ENCODE data around the gene FLRT2.

The FLRT2 gene

GRCh38 chr14:85618978-85619377, 89.0 kb downstream of the FLRT2 start:
- no peak for TF ChIP-seq CTCF (IDR thresholded peaks at IDR 0.05; ENCODE audit: control insufficient read depth, insufficient read depth, low read depth, low read length, missing control alignments)
- no peak overlapping the region for H3K4me3 ChIP-seq (ENCODE audit: control insufficient read depth, low read depth, low read length)
- no peak for DNase-seq (ENCODE audit: low read depth)

- TF ChIP-seq CTCF (IDR thresholded peaks at IDR 0.05; ENCODE audit: control insufficient read depth, insufficient read depth, low read depth, low read length, missing control alignments), result no peak
- DNase-seq (ENCODE audit: low read depth), result no peak
- no peak overlapping the region for H3K4me3 ChIP-seq (ENCODE audit: control insufficient read depth, low read depth, low read length)
Measured at GRCh38 chr14:85619851-85620250, 89.9 kb downstream of the FLRT2 start.

- no peak overlapping the region for H3K4me3 ChIP-seq (ENCODE audit: control insufficient read depth, low read depth, low read length)
- no peak for TF ChIP-seq CTCF (IDR thresholded peaks at IDR 0.05; ENCODE audit: control insufficient read depth, insufficient read depth, low read depth, low read length, missing control alignments)
- DNase-seq (ENCODE audit: low read depth), result no peak
Measured at GRCh38 chr14:85620947-85621346, 91.0 kb downstream of the FLRT2 start.

GRCh38 chr14:85622106-85622505, 92.2 kb downstream of the FLRT2 start:
- no peak for DNase-seq (ENCODE audit: low read depth)
- TF ChIP-seq CTCF (IDR thresholded peaks at IDR 0.05; ENCODE audit: control insufficient read depth, insufficient read depth, low read depth, low read length, missing control alignments), result no peak
- no peak overlapping the region for H3K4me3 ChIP-seq (ENCODE audit: control insufficient read depth, low read depth, low read length)

- no peak for TF ChIP-seq CTCF (IDR thresholded peaks at IDR 0.05; ENCODE audit: control insufficient read depth, insufficient read depth, low read depth, low read length, missing control alignments)
- H3K4me3 ChIP-seq (ENCODE audit: control insufficient read depth, low read depth, low read length), result no peak overlapping the region
- no peak for DNase-seq (ENCODE audit: low read depth)
Measured at GRCh38 chr14:85622986-85623685, 93.2 kb downstream of the FLRT2 start.

GRCh38 chr14:85625925-85626585, 96.1 kb downstream of the FLRT2 start:
- TF ChIP-seq CTCF (IDR thresholded peaks at IDR 0.05; ENCODE audit: control insufficient read depth, insufficient read depth, low read depth, low read length, missing control alignments), result no peak
- no peak overlapping the region for H3K4me3 ChIP-seq (ENCODE audit: control insufficient read depth, low read depth, low read length)
- no peak for DNase-seq (ENCODE audit: low read depth)
